ENCODE results near the gene RPL35.

RPL35 gene

GRCh38 chr9:124835026-124835557 is 26.7 kb downstream of the RPL35 start:
- Mint-ChIP-seq H3K4me1 (peaks cover 56% of the 10 kb centered on the region), H3K27me3 (ENCODE audit: low read depth) (peaks cover 3% of the 10 kb centered on the region)

GRCh38 chr9:124834591-124834990 is 27.2 kb downstream of the RPL35 start:
- Mint-ChIP-seq H3K36me3 (ENCODE audit: low read depth) (no peaks in the 10 kb centered on the region), H3K4me3 (no peak overlapping the region), H3K27ac (peak overlapping the region in 2 of 3 experiments; percentile 65 to 91), H3K4me1 (peaks cover 55% of the 10 kb centered on the region), H3K27me3 (ENCODE audit: low read depth) (peaks cover 3% of the 10 kb centered on the region), H3K9me3 (no peaks in the 10 kb centered on the region)
- no peak for TF ChIP-seq CTCF (IDR thresholded peaks at IDR 0.05; ENCODE audit: unreplicated experiment in 3 of 3)

More at GRCh38 chr9:124835026-124835557, 26.7 kb downstream of the RPL35 start:
- H3K4me3 Mint-ChIP-seq, result peak overlapping the region in 1 of 3 experiments; percentile 52
- TF ChIP-seq CTCF (IDR thresholded peaks at IDR 0.05; ENCODE audit: unreplicated experiment in 3 of 3), result no peak
- no peaks in the 10 kb centered on the region for H3K9me3 Mint-ChIP-seq
- peak overlapping the region; percentile 65 to 91 (median 69) for H3K27ac Mint-ChIP-seq
- no peaks in the 10 kb centered on the region for H3K36me3 Mint-ChIP-seq (ENCODE audit: low read depth)

GRCh38 chr9:124831642-124832364 is 30.0 kb downstream of the RPL35 start:
- Mint-ChIP-seq H3K27ac (peak overlapping the region in 2 of 3 experiments; percentile 46 to 62), H3K27me3 (ENCODE audit: low read depth) (no peaks in the 10 kb centered on the region), H3K4me3 (no peak overlapping the region), H3K4me1 (peaks cover 60% of the 10 kb centered on the region), H3K9me3 (no peaks in the 10 kb centered on the region), H3K36me3 (ENCODE audit: low read depth) (no peaks in the 10 kb centered on the region)
- no peak for TF ChIP-seq CTCF (IDR thresholded peaks at IDR 0.05; ENCODE audit: unreplicated experiment in 3 of 3)

DNA sequence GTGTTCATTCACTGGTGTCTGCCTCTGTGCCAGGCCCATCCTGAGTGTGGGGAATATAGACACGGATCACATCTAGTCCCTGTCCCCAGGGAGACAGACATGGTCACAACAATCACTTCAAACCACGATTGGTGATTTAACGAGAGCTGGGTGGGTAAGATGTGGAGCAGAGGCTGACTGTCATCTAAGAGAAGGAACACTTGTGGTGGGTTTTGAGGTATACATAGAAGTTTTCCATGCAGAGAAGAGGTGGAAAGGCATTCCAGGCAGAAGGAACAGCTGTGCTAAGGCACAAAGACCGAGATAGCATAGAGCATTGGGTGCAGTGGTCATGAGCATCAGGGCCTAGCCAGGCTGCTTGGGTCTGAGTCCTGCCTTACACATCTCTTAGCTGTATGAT is 31.2 kb downstream of the RPL35 start:
- peaks cover 4% of the 10 kb centered on the region for H3K9me3 Mint-ChIP-seq
- no peaks in the 10 kb centered on the region for H3K27me3 Mint-ChIP-seq (ENCODE audit: low read depth)
- no peak for TF ChIP-seq CTCF (IDR thresholded peaks at IDR 0.05; ENCODE audit: unreplicated experiment in 3 of 3)
- H3K4me1 Mint-ChIP-seq, result peaks cover 51% of the 10 kb centered on the region
- no peak overlapping the region for H3K4me3 Mint-ChIP-seq
- no peaks in the 10 kb centered on the region for H3K36me3 Mint-ChIP-seq (ENCODE audit: low read depth)
- H3K27ac Mint-ChIP-seq, result peak overlapping the region in 2 of 3 experiments; percentile 59 to 78

- Mint-ChIP-seq H3K4me1 (peaks cover 38% of the 10 kb centered on the region), H3K36me3 (ENCODE audit: low read depth) (no peaks in the 10 kb centered on the region), H3K4me3 (no peak overlapping the region), H3K9me3 (peaks cover 4% of the 10 kb centered on the region), H3K27ac (peak overlapping the region in 2 of 3 experiments; percentile 19 to 68), H3K27me3 (ENCODE audit: low read depth) (no peaks in the 10 kb centered on the region)
- TF ChIP-seq CTCF (IDR thresholded peaks at IDR 0.05; ENCODE audit: unreplicated experiment in 3 of 3), result no peak
These were observed 32.5 kb downstream of the RPL35 start for GRCh38 chr9:124829334-124829669.
